Measurements from ENCODE around the gene DOK5.

The DOK5 gene

DNA sequence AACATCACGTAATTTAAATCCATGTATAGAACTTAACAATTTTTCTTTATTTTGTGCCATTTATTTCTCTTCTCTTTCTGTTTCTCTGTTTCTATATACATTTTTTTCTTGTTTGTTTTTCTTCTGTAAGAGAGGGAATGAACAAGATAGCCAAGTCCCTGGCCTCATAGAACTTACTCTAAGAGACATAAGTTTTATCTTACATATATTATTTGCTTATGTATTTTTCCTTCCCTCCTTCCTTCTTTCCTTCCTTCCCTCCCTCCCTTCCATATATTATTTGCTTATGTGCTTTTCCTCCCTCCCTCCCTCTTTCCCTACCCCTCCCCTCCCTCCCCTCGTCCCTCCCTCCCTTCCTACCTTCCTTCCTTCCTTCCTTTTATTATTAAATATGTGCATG is 13.0 kb downstream of the DOK5 start:
- no peak for DNase-seq (ENCODE audit: low spot score)
- Histone ChIP-seq H3K4me3 (no peak overlapping the region), H3K27ac (no peak overlapping the region)
- no peak for TF ChIP-seq CTCF (IDR thresholded peaks at IDR 0.05)

- Histone ChIP-seq H3K27ac (no peak overlapping the region), H3K4me3 (no peak overlapping the region)
- no peak for DNase-seq (ENCODE audit: low spot score)
- no peak for TF ChIP-seq CTCF (IDR thresholded peaks at IDR 0.05)
These were observed 16.1 kb downstream of the DOK5 start for GRCh38 chr20:54491506-54491905.

- DNase-seq (ENCODE audit: low spot score): no peak
These were observed 19.1 kb downstream of the DOK5 start for GRCh38 chr20:54494303-54495006.

DNA sequence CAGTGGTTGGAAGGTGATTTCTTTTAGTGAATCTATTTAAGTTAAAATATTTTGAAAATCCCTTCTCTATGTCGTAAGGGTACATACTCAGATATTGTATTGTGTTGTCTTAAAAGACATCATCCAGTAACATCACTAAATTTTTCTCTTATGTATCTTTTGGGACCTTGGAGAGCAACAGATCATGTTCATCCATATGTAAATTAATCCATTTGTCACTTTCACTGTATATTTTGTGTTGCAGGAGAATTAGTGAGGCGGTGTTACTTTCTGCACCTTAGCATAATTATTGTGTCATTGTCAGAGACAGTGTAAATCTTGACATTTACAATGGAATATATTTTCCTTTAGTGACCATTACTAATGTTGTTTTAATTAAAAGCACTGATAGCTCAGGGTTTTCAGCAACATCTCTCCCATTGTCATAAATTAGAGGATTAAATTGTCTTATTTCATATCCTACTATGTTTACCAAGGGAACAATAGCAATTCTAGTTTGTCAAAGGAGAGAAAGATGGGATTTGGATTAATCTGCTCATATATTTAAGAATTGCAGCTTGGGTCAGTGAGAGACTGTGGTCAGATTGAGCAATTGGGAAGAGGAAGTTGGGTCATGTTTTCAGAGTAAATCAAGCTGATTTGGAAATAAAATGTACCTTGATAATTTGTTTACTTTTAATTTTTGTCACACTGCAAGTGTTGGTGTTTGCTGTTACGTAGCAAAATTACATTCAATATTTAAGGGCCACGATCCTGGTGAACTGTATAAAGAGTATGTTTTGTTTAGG is 22.7 kb downstream of the DOK5 start:
- no peak for TF ChIP-seq CTCF (IDR thresholded peaks at IDR 0.05)
- no peak for DNase-seq (ENCODE audit: low spot score)
- Histone ChIP-seq H3K27ac (no peak overlapping the region), H3K4me3 (no peak overlapping the region)

More at GRCh38 chr20:54494303-54495006, 19.1 kb downstream of the DOK5 start:
- no peak for TF ChIP-seq CTCF (IDR thresholded peaks at IDR 0.05)
- H3K27ac ChIP-seq: no peak overlapping the region
- H3K4me3 ChIP-seq: no peak overlapping the region

- Histone ChIP-seq H3K4me3 (no peak overlapping the region), H3K27ac (no peak overlapping the region)
- no peak for TF ChIP-seq CTCF (IDR thresholded peaks at IDR 0.05)
- no peak for DNase-seq (ENCODE audit: low spot score)
These were observed 23.7 kb downstream of the DOK5 start for GRCh38 chr20:54499111-54499510.

GRCh38 chr20:54502179-54502578 is 26.8 kb downstream of the DOK5 start:
- Histone ChIP-seq H3K4me3 (no peak overlapping the region), H3K27ac (no peak overlapping the region)
- DNase-seq (ENCODE audit: low spot score): no peak
- TF ChIP-seq CTCF (IDR thresholded peaks at IDR 0.05): no peak

DNA sequence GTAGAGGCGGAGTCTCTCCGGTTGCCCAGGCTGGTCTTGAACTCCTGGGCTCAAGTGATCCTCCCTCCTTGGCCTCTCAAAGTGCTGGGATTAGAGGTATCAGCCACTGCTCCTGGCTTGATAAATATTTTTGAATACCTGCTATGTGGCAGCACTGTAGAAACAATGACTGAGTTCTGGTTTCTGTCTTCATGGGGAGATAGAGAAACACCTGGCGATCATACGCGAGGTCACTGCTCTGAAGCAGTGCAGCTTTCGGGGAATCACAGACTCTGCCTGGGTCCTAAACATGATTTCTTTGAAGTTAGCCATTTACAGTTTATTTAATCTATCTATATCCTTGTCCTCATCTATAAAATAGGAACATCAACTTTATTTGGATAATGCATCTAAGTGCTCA is 31.2 kb downstream of the DOK5 start:
- no peak for TF ChIP-seq CTCF (IDR thresholded peaks at IDR 0.05)
- Histone ChIP-seq H3K4me3 (no peak overlapping the region), H3K27ac (no peak overlapping the region)
- DNase-seq (ENCODE audit: low spot score): no peak

All from coronary artery (tissue), 2 donors.